Smooth muscle cell (in vitro differentiated cells): Measurements from ENCODE around the gene VANGL2. TPM values are rescaled to one million over a fixed set of nuclear protein-coding genes. Genes with fewer than 3 reads are reported as not detected.

Source experiments
- DNase-seq: peaks from one replicate; lab custom pipeline; 2025; ENCODE audit not compliant: unreplicated experiment; lab: John Stamatoyannopoulos, UW
- H2AFZ ChIP-seq: fragments of 200-600 bp; sonication (generic); 2 replicates; pipeline ENCODE4 v1.6.0; 2016; ENCODE audit warnings: antibody characterized with exemption, low read depth, mild to moderate bottlenecking
- H3F3A ChIP-seq: fragments of 200-600 bp; sonication (generic); 2 replicates; pipeline ENCODE4 v1.6.0; 2017; ENCODE audit warnings: antibody characterized with exemption, low read depth
- H3K27ac ChIP-seq: fragments of 200-600 bp; sonication (generic); 2 replicates; pipeline ENCODE4 v1.5.1; 2016; ENCODE audit warnings: low read depth, mild to moderate bottlenecking
- H3K27me3 ChIP-seq: fragments of 200-600 bp; sonication (generic); 2 replicates; pipeline ENCODE4 v1.6.1; 2016; ENCODE audit warnings: low read depth, mild to moderate bottlenecking
- H3K36me3 ChIP-seq: fragments of 200-600 bp; sonication (generic); 2 replicates; pipeline ENCODE4 v1.5.1; 2016; ENCODE audit warnings: low read depth
- H3K4me1 ChIP-seq: fragments of 200-600 bp; sonication (generic); 2 replicates; pipeline ENCODE4 v1.5.1; 2016; ENCODE audit warnings: low read depth
- H3K4me2 ChIP-seq: fragments of 200-600 bp; sonication (generic); 2 replicates; pipeline ENCODE4 v1.6.0; 2016; ENCODE audit warnings: mild to moderate bottlenecking
- H3K4me3 ChIP-seq: fragments of 200-600 bp; sonication (generic); 2 replicates; pipeline ENCODE4 v1.5.1; 2016; ENCODE audit warnings: mild to moderate bottlenecking
- H3K79me2 ChIP-seq: fragments of 200-600 bp; sonication (generic); 2 replicates; pipeline ENCODE4 v1.6.0; 2016; ENCODE audit warnings: low read depth, mild to moderate bottlenecking
- H3K9ac ChIP-seq: fragments of 200-600 bp; sonication (generic); 2 replicates; pipeline ENCODE4 v1.6.0; 2016; ENCODE audit warnings: low read depth
- H3K9me3 ChIP-seq: fragments of 200-600 bp; sonication (generic); replicated peaks from 2 replicates; pipeline ENCODE4 v1.5.1; 2016; ENCODE audit warnings: low read depth
- H4K20me1 ChIP-seq: fragments of 200-600 bp; sonication (generic); 2 replicates; pipeline ENCODE4 v1.6.0; 2016; ENCODE audit warnings: low read depth
- WGBS: methylation state at CpG from one replicate; pipeline ENCODE4 v1.1.7; 2016; ENCODE audit warnings: low lambda C conversion rate; 5-methylcytosine and 5-hydroxymethylcytosine counted together
- polyA plus RNA-seq: library from polyadenylated mRNA; unstranded; fragments of >200 nt; fragmentation: Nextera tagmentation; extraction: Ambion mirVana; gene quantifications from 2 replicates; pipeline ENCODE4 v1.2.1, GENCODE V29; 2016
- total RNA-seq: library from RNA; depleted of rRNA; stranded (reverse); fragments of >200 nt; gene quantifications from 2 replicates; pipeline ENCODE4 v1.2.3, GENCODE V29; 2014
- TF ChIP-seq, protein P1 (sequence below): fragments of 200-600 bp; sonication (generic); IDR thresholded peaks from 2 replicates; pipeline ENCODE4 v1.5.1; 2017; ENCODE audit warnings: borderline replicate concordance, mild to moderate bottlenecking, antibody characterized with exemption; ENCODE audit not compliant: insufficient read depth, poor library complexity, severe bottlenecking

The VANGL2 gene
- total and polyA plus RNA-seq, 2 experiments from 2014 or later, result 7.1 to 12.2 TPM

- Histone ChIP-seq H3K36me3 (no peaks in the 10 kb centered on the region), H3K79me2 (no peaks in the 10 kb centered on the region), H3K4me1 (no peaks in the 10 kb centered on the region), H3K9ac (no peak overlapping the region), H3K9me3 (no peaks in the 10 kb centered on the region), H3K27me3 (no peaks in the 10 kb centered on the region), H3K4me3 (no peak overlapping the region), H3K27ac (no peak overlapping the region), H4K20me1 (no peaks in the 10 kb centered on the region), H3F3A (no peaks in the 10 kb centered on the region), H2AFZ (no peak overlapping the region), H3K4me2 (no peak overlapping the region)
- DNase-seq, result no peak
- 90% methylated on average over 5 of the region's 5 CpGs for WGBS
- TF ChIP-seq, protein P1, sequence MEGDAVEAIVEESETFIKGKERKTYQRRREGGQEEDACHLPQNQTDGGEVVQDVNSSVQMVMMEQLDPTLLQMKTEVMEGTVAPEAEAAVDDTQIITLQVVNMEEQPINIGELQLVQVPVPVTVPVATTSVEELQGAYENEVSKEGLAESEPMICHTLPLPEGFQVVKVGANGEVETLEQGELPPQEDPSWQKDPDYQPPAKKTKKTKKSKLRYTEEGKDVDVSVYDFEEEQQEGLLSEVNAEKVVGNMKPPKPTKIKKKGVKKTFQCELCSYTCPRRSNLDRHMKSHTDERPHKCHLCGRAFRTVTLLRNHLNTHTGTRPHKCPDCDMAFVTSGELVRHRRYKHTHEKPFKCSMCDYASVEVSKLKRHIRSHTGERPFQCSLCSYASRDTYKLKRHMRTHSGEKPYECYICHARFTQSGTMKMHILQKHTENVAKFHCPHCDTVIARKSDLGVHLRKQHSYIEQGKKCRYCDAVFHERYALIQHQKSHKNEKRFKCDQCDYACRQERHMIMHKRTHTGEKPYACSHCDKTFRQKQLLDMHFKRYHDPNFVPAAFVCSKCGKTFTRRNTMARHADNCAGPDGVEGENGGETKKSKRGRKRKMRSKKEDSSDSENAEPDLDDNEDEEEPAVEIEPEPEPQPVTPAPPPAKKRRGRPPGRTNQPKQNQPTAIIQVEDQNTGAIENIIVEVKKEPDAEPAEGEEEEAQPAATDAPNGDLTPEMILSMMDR, result no peak
These were observed 59.9 kb downstream of the VANGL2 start for GRCh38 chr1:160460214-160460642.

DNA sequence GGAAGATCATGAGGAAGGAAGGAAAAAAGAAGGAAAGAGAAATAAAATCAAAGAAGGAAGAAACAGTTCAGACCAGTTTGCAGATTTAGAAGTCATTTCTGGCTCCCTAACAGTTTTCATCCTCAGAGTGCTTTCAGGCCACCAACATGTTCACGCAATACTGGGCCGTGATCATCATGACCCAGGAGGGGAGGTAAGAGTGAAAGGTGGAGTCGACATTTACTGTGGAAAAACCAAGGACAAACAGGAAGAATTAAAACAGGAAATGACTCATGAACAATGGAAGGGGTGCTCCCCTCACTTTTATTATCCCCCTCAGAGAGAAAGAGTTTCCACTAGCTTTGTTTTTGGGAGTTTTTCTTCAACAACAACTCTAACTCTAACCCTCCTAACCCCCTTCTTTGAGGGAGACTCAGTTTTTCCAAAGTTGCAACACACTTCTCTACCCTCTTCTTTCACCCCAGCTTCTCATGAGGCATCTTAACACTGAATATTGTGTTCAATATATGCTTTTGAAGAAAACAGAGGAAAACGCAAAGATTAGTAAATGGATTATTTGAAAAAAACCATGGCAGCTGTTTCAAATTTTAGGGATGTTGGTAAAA lies 60.4 kb downstream of the VANGL2 start:
- Histone ChIP-seq H3K27me3 (no peaks in the 10 kb centered on the region), H3K79me2 (no peaks in the 10 kb centered on the region), H3K9me3 (no peaks in the 10 kb centered on the region), H3K9ac (no peak overlapping the region), H3K4me1 (no peaks in the 10 kb centered on the region), H3K4me2 (no peak overlapping the region), H3K4me3 (no peak overlapping the region), H3F3A (no peaks in the 10 kb centered on the region), H3K27ac (no peak overlapping the region), H3K36me3 (no peaks in the 10 kb centered on the region), H2AFZ (no peak overlapping the region), H4K20me1 (no peaks in the 10 kb centered on the region)
- WGBS, result 89% methylated on average over 4 of the region's 4 CpGs
- TF ChIP-seq, protein P1, result no peak
- no peak for DNase-seq

GRCh38 chr1:160465123-160465522 lies 64.8 kb downstream of the VANGL2 start:
- no peak for DNase-seq
- TF ChIP-seq, protein P1, result no peak
- Histone ChIP-seq H3K4me2 (no peak overlapping the region), H3K79me2 (no peaks in the 10 kb centered on the region), H3K27me3 (no peaks in the 10 kb centered on the region), H3K27ac (no peak overlapping the region), H3F3A (no peaks in the 10 kb centered on the region), H4K20me1 (no peaks in the 10 kb centered on the region), H2AFZ (no peak overlapping the region), H3K4me1 (no peaks in the 10 kb centered on the region), H3K36me3 (no peaks in the 10 kb centered on the region), H3K9me3 (no peaks in the 10 kb centered on the region), H3K4me3 (no peak overlapping the region), H3K9ac (no peak overlapping the region)
- 97% methylated on average over 6 of the region's 6 CpGs for WGBS

DNA sequence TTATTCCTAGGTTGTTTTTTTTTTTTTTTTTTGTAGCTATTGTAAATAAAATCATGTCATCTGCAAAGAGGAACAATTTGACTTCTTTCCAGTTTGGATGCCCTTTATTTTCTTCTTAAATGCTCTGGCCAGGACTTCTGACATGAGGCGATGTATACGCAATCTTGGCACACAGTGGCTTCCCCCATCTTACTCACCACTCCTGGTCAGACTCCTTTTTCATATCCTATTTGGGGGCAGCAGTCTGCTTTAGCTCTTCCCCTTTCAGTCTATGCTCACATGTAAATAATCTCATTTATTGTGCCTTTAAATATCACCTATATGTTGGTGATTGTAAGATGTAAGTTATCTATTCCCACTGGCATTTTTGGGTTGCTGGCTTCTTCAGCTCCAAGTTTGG lies 66.6 kb downstream of the VANGL2 start:
- no peak overlapping the region for H3K4me2 ChIP-seq

More for the DNA sequence above, 66.6 kb downstream of the VANGL2 start:
- H3K27ac ChIP-seq, result no peak overlapping the region
- no peaks in the 10 kb centered on the region for H3K9me3 ChIP-seq
- H3K4me3 ChIP-seq, result no peak overlapping the region
- TF ChIP-seq, protein P1, result no peak
- no peaks in the 10 kb centered on the region for H3F3A ChIP-seq
- no peaks in the 10 kb centered on the region for H3K4me1 ChIP-seq
- no peak for DNase-seq
- no peaks in the 10 kb centered on the region for H4K20me1 ChIP-seq
- H3K9ac ChIP-seq, result no peak overlapping the region
- no peaks in the 10 kb centered on the region for H3K36me3 ChIP-seq
- WGBS, result 98% methylated on average over 2 of the region's 2 CpGs
- no peaks in the 10 kb centered on the region for H3K27me3 ChIP-seq
- no peaks in the 10 kb centered on the region for H3K79me2 ChIP-seq
- H2AFZ ChIP-seq, result no peak overlapping the region
